Measurements from ENCODE around the gene HBD. TPM values are rescaled to one million over a fixed set of nuclear protein-coding genes. Genes with fewer than 3 reads are reported as not detected.

Gene HBD
- polyA plus RNA-seq, 1 of the 3 experiments (the other 2 are of a cell fraction) = not detected

DNA sequence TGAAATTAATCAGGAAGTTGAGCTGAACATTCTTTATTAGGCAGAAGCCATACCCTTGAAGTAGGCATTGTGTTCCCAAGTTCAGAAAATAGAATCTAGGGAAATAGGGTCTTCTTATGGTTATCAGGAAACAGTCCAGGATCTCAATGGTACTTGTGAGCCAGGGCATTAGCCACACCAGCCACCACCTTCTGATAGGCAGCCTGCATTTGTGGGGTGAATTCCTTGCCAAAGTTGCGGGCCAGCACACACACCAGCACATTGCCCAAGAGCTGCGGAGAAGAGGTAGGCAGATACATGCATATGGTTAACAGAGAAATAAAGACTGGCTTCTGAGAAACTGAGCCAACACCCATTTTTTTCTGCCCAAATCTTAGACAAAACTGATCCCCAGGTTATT lies 1.5 kb downstream of the HBD start:
- Histone ChIP-seq H3K9me2 (no peaks in the 10 kb centered on the region), H3K9me3 (no peaks in the 10 kb centered on the region), H3K36me3 (replicated peaks in 1 of 2; ENCODE audit: control insufficient read depth in 1 of 2, insufficient read depth in 2 of 2, low read length in 1 of 2) (no peaks in the 10 kb centered on the region), H3K4me1 (ENCODE audit: control insufficient read depth in 1 of 2, insufficient read depth in 2 of 2, low read depth in 1 of 2, low read length in 1 of 2) (no peaks in the 10 kb centered on the region), H3K27me3 (ENCODE audit: insufficient read depth) (no peaks in the 10 kb centered on the region), H3K4me2 (no peak overlapping the region), H3K79me2 (ENCODE audit: insufficient read depth) (no peaks in the 10 kb centered on the region), H3F3A (replicated peaks; ENCODE audit: insufficient read depth) (no peaks in the 10 kb centered on the region), H3K27ac (ENCODE audit: low read depth in 2 of 2, low read length in 1 of 2) (no peak overlapping the region), H3K4me3 (ENCODE audit: low read depth in 2 of 2, low read length in 1 of 2) (no peak overlapping the region), H2AFZ (ENCODE audit: low read depth) (no peak overlapping the region), H4K20me1 (ENCODE audit: insufficient read depth) (no peaks in the 10 kb centered on the region), H3K9ac (no peak overlapping the region)
- ChIA-PET CTCF (no interaction called here), POLR2A (no interaction called here)
- 31% methylated on average over 2 of the region's 2 CpGs for WGBS (ENCODE audit: low lambda C conversion rate)
- no peak for DNase-seq
- TF ChIP-seq SIN3A (IDR thresholded peaks at IDR 0.05; ENCODE audit: borderline replicate concordance, low read depth, low read length) (no peak), RCOR1 (IDR thresholded peaks at IDR 0.05; ENCODE audit: low read length) (no peak), MAX (IDR thresholded peaks at IDR 0.05; ENCODE audit: low read depth) (no peak), MEF2A (IDR thresholded peaks at IDR 0.05; ENCODE audit: borderline replicate concordance, low read depth) (no peak)
- TF ChIP-seq, protein P1, sequence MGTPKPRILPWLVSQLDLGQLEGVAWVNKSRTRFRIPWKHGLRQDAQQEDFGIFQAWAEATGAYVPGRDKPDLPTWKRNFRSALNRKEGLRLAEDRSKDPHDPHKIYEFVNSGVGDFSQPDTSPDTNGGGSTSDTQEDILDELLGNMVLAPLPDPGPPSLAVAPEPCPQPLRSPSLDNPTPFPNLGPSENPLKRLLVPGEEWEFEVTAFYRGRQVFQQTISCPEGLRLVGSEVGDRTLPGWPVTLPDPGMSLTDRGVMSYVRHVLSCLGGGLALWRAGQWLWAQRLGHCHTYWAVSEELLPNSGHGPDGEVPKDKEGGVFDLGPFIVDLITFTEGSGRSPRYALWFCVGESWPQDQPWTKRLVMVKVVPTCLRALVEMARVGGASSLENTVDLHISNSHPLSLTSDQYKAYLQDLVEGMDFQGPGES (IDR thresholded peaks at IDR 0.05; ENCODE audit: low read depth, low read length) = no peak

DNA sequence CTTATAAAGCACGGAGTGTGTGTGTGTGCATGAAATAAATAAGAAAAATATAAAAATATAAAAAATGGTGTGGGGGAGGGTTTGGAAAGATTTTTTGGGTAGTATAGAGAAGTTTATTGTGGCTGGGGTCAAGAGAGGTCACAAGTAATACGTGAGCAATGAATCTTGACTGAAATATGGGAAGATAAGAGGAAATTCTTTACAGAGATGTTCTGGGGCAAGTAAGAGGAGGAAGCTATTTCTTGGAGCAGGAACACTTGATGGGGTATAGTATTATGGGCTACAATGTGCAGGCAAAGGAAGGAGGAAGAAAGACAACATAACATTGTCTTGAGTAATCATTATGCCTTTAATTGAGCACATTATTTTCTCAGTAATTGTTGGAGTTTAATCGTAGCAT lies 2.1 kb downstream of the HBD start:
- Histone ChIP-seq H3K4me2 (no peak overlapping the region), H3K27ac (ENCODE audit: low read depth in 2 of 2, low read length in 1 of 2) (no peak overlapping the region), H3K4me3 (ENCODE audit: low read depth in 2 of 2, low read length in 1 of 2) (no peak overlapping the region), H3K9me2 (no peaks in the 10 kb centered on the region), H3K9ac (no peak overlapping the region), H2AFZ (ENCODE audit: low read depth) (no peak overlapping the region), H3K36me3 (replicated peaks in 1 of 2; ENCODE audit: control insufficient read depth in 1 of 2, insufficient read depth in 2 of 2, low read length in 1 of 2) (no peaks in the 10 kb centered on the region), H3K27me3 (ENCODE audit: insufficient read depth) (no peaks in the 10 kb centered on the region), H3K9me3 (no peaks in the 10 kb centered on the region), H3F3A (replicated peaks; ENCODE audit: insufficient read depth) (no peaks in the 10 kb centered on the region), H3K79me2 (ENCODE audit: insufficient read depth) (no peaks in the 10 kb centered on the region), H3K4me1 (ENCODE audit: control insufficient read depth in 1 of 2, insufficient read depth in 2 of 2, low read depth in 1 of 2, low read length in 1 of 2) (no peaks in the 10 kb centered on the region), H4K20me1 (ENCODE audit: insufficient read depth) (no peaks in the 10 kb centered on the region)
- 10% methylated on average over 3 of the region's 3 CpGs for WGBS (ENCODE audit: low lambda C conversion rate)
- no peak for TF ChIP-seq ELF1 (IDR thresholded peaks at IDR 0.05)
- TF ChIP-seq, protein P2, sequence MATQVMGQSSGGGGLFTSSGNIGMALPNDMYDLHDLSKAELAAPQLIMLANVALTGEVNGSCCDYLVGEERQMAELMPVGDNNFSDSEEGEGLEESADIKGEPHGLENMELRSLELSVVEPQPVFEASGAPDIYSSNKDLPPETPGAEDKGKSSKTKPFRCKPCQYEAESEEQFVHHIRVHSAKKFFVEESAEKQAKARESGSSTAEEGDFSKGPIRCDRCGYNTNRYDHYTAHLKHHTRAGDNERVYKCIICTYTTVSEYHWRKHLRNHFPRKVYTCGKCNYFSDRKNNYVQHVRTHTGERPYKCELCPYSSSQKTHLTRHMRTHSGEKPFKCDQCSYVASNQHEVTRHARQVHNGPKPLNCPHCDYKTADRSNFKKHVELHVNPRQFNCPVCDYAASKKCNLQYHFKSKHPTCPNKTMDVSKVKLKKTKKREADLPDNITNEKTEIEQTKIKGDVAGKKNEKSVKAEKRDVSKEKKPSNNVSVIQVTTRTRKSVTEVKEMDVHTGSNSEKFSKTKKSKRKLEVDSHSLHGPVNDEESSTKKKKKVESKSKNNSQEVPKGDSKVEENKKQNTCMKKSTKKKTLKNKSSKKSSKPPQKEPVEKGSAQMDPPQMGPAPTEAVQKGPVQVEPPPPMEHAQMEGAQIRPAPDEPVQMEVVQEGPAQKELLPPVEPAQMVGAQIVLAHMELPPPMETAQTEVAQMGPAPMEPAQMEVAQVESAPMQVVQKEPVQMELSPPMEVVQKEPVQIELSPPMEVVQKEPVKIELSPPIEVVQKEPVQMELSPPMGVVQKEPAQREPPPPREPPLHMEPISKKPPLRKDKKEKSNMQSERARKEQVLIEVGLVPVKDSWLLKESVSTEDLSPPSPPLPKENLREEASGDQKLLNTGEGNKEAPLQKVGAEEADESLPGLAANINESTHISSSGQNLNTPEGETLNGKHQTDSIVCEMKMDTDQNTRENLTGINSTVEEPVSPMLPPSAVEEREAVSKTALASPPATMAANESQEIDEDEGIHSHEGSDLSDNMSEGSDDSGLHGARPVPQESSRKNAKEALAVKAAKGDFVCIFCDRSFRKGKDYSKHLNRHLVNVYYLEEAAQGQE (IDR thresholded peaks at IDR 0.05; ENCODE audit: low read depth, low read length) = no peak
- no peak for TF ChIP-seq SIN3A (IDR thresholded peaks at IDR 0.05; ENCODE audit: borderline replicate concordance, low read depth, low read length)
- TF ChIP-seq GABPA (IDR thresholded peaks at IDR 0.05; ENCODE audit: low read depth) = no peak
- TF ChIP-seq, protein P3, sequence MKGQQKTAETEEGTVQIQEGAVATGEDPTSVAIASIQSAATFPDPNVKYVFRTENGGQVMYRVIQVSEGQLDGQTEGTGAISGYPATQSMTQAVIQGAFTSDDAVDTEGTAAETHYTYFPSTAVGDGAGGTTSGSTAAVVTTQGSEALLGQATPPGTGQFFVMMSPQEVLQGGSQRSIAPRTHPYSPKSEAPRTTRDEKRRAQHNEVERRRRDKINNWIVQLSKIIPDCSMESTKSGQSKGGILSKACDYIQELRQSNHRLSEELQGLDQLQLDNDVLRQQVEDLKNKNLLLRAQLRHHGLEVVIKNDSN (IDR thresholded peaks at IDR 0.05; ENCODE audit: borderline replicate concordance, low read depth) = no peak
- TF ChIP-seq POLR2AphosphoS5 (IDR thresholded peaks at IDR 0.05; ENCODE audit: low read depth, low read length) = no peak
- no peak for TF ChIP-seq EZH2phosphoT487 (IDR thresholded peaks at IDR 0.05; ENCODE audit: borderline replicate concordance, low read depth)
- no peak for TF ChIP-seq SMC3 (IDR thresholded peaks at IDR 0.05; ENCODE audit: low read depth, low read length)
- no peak for TF ChIP-seq FOSL2 (IDR thresholded peaks at IDR 0.05; ENCODE audit: borderline replicate concordance, low read depth)
- no peak for TF ChIP-seq TAF1 (IDR thresholded peaks at IDR 0.05; ENCODE audit: borderline replicate concordance, low read depth, low read length)
- TF ChIP-seq, protein P4, sequence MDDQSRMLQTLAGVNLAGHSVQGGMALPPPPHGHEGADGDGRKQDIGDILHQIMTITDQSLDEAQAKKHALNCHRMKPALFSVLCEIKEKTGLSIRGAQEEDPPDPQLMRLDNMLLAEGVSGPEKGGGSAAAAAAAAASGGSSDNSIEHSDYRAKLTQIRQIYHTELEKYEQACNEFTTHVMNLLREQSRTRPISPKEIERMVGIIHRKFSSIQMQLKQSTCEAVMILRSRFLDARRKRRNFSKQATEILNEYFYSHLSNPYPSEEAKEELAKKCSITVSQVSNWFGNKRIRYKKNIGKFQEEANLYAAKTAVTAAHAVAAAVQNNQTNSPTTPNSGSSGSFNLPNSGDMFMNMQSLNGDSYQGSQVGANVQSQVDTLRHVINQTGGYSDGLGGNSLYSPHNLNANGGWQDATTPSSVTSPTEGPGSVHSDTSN (IDR thresholded peaks at IDR 0.05) = no peak
- TF ChIP-seq TEAD4 (IDR thresholded peaks at IDR 0.05; ENCODE audit: borderline replicate concordance, insufficient read depth) = no peak
- no peak for TF ChIP-seq NRF1 (IDR thresholded peaks at IDR 0.05; ENCODE audit: low read depth, low read length)
- no peak for TF ChIP-seq FOXJ3 (CRISPR knock-in tag; IDR thresholded peaks at IDR 0.05)
- TF ChIP-seq, protein P5, sequence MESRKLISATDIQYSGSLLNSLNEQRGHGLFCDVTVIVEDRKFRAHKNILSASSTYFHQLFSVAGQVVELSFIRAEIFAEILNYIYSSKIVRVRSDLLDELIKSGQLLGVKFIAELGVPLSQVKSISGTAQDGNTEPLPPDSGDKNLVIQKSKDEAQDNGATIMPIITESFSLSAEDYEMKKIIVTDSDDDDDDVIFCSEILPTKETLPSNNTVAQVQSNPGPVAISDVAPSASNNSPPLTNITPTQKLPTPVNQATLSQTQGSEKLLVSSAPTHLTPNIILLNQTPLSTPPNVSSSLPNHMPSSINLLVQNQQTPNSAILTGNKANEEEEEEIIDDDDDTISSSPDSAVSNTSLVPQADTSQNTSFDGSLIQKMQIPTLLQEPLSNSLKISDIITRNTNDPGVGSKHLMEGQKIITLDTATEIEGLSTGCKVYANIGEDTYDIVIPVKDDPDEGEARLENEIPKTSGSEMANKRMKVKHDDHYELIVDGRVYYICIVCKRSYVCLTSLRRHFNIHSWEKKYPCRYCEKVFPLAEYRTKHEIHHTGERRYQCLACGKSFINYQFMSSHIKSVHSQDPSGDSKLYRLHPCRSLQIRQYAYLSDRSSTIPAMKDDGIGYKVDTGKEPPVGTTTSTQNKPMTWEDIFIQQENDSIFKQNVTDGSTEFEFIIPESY (IDR thresholded peaks at IDR 0.05; ENCODE audit: borderline replicate concordance, low read depth) = no peak
- ChIA-PET CTCF (no interaction called here), POLR2A (no interaction called here)
- no peak for DNase-seq

Data from SK-N-SH (cell line).